ENCODE results near the gene SMARCC1.

The SMARCC1 gene

GRCh38 chr3:47583320-47584075 is 198.2 kb downstream of the SMARCC1 start:
- no peak for DNase-seq

GRCh38 chr3:47581835-47582234 is 199.9 kb downstream of the SMARCC1 start:
- DNase-seq, result no peak

- no peak for DNase-seq
Observed at GRCh38 chr3:47581422-47581821, 200.3 kb downstream of the SMARCC1 start.

- no peak for DNase-seq
Observed at GRCh38 chr3:47580481-47580880, 201.2 kb downstream of the SMARCC1 start.

GRCh38 chr3:47579875-47580274 is 201.8 kb downstream of the SMARCC1 start:
- no peak for DNase-seq

GRCh38 chr3:47578691-47579632 is 202.7 kb downstream of the SMARCC1 start, which contains the start of gene CSPG5:
Gene CSPG5 (minus strand): TSS chr3:47578865. CDS start chr3:47578693, 172 bp downstream.
- DNase-seq, result no peak

- no peak for DNase-seq
Observed at GRCh38 chr3:47578119-47578632, 203.5 kb downstream of the SMARCC1 start.

- no peak for DNase-seq
Observed at GRCh38 chr3:47577583-47578118, 204.0 kb downstream of the SMARCC1 start.

GRCh38 chr3:47573190-47574172 is 208.2 kb downstream of the SMARCC1 start:
- DNase-seq, result no peak

- no peak for DNase-seq
Observed at GRCh38 chr3:47571391-47572175, 210.1 kb downstream of the SMARCC1 start.

- no peak for DNase-seq
Observed at GRCh38 chr3:47568901-47569300, 212.8 kb downstream of the SMARCC1 start.

- DNase-seq, result no peak
Observed at GRCh38 chr3:47567149-47567548, 214.5 kb downstream of the SMARCC1 start.

- DNase-seq, result no peak
Observed at GRCh38 chr3:47566667-47567066, 215.0 kb downstream of the SMARCC1 start.

GRCh38 chr3:47565734-47566550 is 215.8 kb downstream of the SMARCC1 start:
- no peak for DNase-seq

GRCh38 chr3:47556351-47556750 is 225.3 kb downstream of the SMARCC1 start:
- no peak for DNase-seq

GRCh38 chr3:47554335-47554734 is 227.4 kb downstream of the SMARCC1 start:
- no peak for DNase-seq

- DNase-seq, result no peak
Observed at GRCh38 chr3:47553407-47553806, 228.3 kb downstream of the SMARCC1 start.

- DNase-seq, result no peak
Observed at GRCh38 chr3:47542471-47543173, 239.1 kb downstream of the SMARCC1 start.

- no peak for DNase-seq
Observed at GRCh38 chr3:47541583-47542108, 240.0 kb downstream of the SMARCC1 start.
